T-helper 9 cell (primary cell): ENCODE results near the gene CORO2B.
"Not testable (repeated sequence)": the region's sequence is repeated elsewhere in the genome, so short reads cannot be mapped to it uniquely, and the experiment has no call there.

ENCODE experiments used
- DNase-seq: peaks from one replicate; pipeline ENCODE4 v3.0.0-alpha.2; 2020

The CORO2B gene

GRCh38 chr15:68593341-68593740 lies 14.5 kb downstream of the CORO2B start:
- DNase-seq, result no peak

- no peak for DNase-seq
Measured at GRCh38 chr15:68593828-68594532, 15.2 kb downstream of the CORO2B start.

- no peak for DNase-seq
Measured at GRCh38 chr15:68594533-68595259, 15.9 kb downstream of the CORO2B start.

- DNase-seq, result no peak
Measured at GRCh38 chr15:68595260-68595564, 16.4 kb downstream of the CORO2B start.

GRCh38 chr15:68595761-68596160 lies 17.0 kb downstream of the CORO2B start:
- no peak for DNase-seq

GRCh38 chr15:68596691-68597090 lies 17.9 kb downstream of the CORO2B start:
- no peak for DNase-seq

- DNase-seq, result no peak
Measured at GRCh38 chr15:68597581-68597980, 18.8 kb downstream of the CORO2B start.

- DNase-seq, result no peak
Measured at GRCh38 chr15:68598171-68599152, 19.7 kb downstream of the CORO2B start.

- no peak for DNase-seq
Measured at GRCh38 chr15:68599153-68599545, 20.4 kb downstream of the CORO2B start.

GRCh38 chr15:68599560-68600071 lies 20.8 kb downstream of the CORO2B start:
- DNase-seq, result no peak

GRCh38 chr15:68601206-68602197 lies 22.7 kb downstream of the CORO2B start:
- DNase-seq, result no peak

- no peak for DNase-seq
Measured at GRCh38 chr15:68602459-68603215, 23.8 kb downstream of the CORO2B start.

- DNase-seq, result no peak
Measured at GRCh38 chr15:68603216-68603595, 24.4 kb downstream of the CORO2B start.

- no peak for DNase-seq
Measured at GRCh38 chr15:68603951-68604350, 25.2 kb downstream of the CORO2B start.

GRCh38 chr15:68604840-68605478 lies 26.2 kb downstream of the CORO2B start:
- not testable (repeated sequence) for DNase-seq

- no peak for DNase-seq
Measured at GRCh38 chr15:68606375-68606774, 27.6 kb downstream of the CORO2B start.

- no peak for DNase-seq
Measured at GRCh38 chr15:68608206-68608843, 29.5 kb downstream of the CORO2B start.

- no peak for DNase-seq
Measured at GRCh38 chr15:68608844-68609232, 30.0 kb downstream of the CORO2B start.

- no peak for DNase-seq
Measured at GRCh38 chr15:68609629-68610028, 30.8 kb downstream of the CORO2B start.

- no peak for DNase-seq
Measured at GRCh38 chr15:68610825-68611224, 32.0 kb downstream of the CORO2B start.
